Ishikawa (cell line): ENCODE results near the gene PUS3.

Experiments used
- CEBPB ChIP-seq: IDR thresholded peaks from 2 replicates; pipeline ENCODE4 v1.6.1; 2012
- CREB1 ChIP-seq: IDR thresholded peaks from 2 replicates; pipeline ENCODE4 v1.6.1; 2012; ENCODE audit warnings: low read depth
- EGR1 ChIP-seq: IDR thresholded peaks from 2 replicates; pipeline ENCODE4 v1.6.1; 2012
- EP300 ChIP-seq: IDR thresholded peaks from 2 replicates; pipeline ENCODE4 v1.6.1; 2012; ENCODE audit warnings: borderline replicate concordance
- FOXM1 ChIP-seq: IDR thresholded peaks from 2 replicates; pipeline ENCODE4 v1.6.1; 2012; ENCODE audit warnings: low read depth, borderline replicate concordance
- NFIC ChIP-seq: IDR thresholded peaks from 2 replicates; pipeline ENCODE4 v1.6.1; 2012
- RAD21 ChIP-seq: IDR thresholded peaks from 2 replicates; pipeline ENCODE4 v1.6.1; 2012; ENCODE audit warnings: low read depth
- TAF1 ChIP-seq: IDR thresholded peaks from 2 replicates; pipeline ENCODE4 v1.6.1; 2012; ENCODE audit warnings: low read depth, mild to moderate bottlenecking
- TCF12 ChIP-seq: IDR thresholded peaks from 2 replicates; pipeline ENCODE4 v1.6.1; 2012; ENCODE audit warnings: low read depth
- TEAD4 ChIP-seq: IDR thresholded peaks from 2 replicates; pipeline ENCODE4 v1.6.1; 2012
- YY1 ChIP-seq: IDR thresholded peaks from 2 replicates; pipeline ENCODE4 v1.6.1; 2012; ENCODE audit warnings: low read depth
- ZBTB7A ChIP-seq: IDR thresholded peaks from 2 replicates; pipeline ENCODE4 v1.6.1; 2012; ENCODE audit warnings: low read depth
- TF ChIP-seq, protein P1 (sequence below): IDR thresholded peaks from 2 replicates; pipeline ENCODE4 v1.6.1; 2012; ENCODE audit warnings: low read depth, mild to moderate bottlenecking
- TF ChIP-seq, protein P2 (sequence below): IDR thresholded peaks from 2 replicates; pipeline ENCODE4 v1.6.1; 2012
- TF ChIP-seq, protein P3 (sequence below): IDR thresholded peaks from 2 replicates; pipeline ENCODE4 v1.6.1; 2012

PUS3 gene

DNA sequence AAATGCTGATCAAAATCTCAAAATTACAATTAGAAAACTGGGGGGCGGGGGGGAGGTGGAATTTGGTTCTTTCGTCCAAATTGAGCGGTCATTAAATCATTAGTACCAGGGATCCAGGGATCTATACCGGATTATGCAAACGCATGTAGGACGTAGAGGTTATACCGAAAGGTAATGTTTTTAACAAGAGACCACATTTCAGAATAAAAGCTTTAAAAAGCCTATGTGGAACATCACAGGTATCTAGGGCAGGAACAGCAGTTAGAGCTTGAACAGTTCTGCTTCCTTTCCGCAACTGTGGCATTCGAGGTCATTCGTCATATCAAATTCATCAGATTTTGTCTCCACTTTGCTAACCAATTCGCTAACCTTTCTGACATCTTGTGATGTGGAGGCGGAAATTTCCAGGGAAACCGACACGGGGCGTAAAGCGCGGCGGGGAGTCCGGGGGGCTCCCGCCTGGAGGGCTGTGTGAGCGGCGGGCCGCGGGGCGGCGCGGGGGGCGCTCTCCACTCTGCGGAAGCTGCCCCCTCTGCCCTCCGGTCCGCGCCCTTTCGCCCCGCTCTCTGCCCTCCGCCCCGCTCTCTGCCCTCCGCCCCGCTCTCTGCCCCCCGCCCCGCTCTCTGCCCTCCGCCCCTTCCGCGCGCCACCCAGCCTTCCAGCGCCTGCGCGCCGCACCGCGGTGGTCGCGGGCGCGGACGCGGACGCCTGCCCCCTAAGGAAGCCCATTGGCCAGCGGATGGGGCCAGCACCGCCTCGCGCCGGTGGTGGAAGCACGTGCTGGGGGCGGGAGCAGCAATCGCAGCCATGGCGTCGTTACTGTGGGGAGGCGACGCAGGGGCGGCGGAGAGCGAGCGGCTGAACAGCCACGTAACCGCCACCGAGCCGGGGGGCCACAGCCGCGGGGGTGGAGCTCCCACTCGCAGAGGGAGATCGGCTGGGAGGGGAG, 979 bp upstream of the PUS3 start, which contains the start of gene DDX25:
Gene DDX25 (plus strand): TSS at position 798 of the 949 bp plus-strand sequence. CDS start 10 bp downstream, at position 808.
- no peak for TF ChIP-seq EGR1
- no peak for TF ChIP-seq RAD21
- TF ChIP-seq TEAD4 = no peak
- no peak for TF ChIP-seq ZBTB7A
- TF ChIP-seq, protein P1, sequence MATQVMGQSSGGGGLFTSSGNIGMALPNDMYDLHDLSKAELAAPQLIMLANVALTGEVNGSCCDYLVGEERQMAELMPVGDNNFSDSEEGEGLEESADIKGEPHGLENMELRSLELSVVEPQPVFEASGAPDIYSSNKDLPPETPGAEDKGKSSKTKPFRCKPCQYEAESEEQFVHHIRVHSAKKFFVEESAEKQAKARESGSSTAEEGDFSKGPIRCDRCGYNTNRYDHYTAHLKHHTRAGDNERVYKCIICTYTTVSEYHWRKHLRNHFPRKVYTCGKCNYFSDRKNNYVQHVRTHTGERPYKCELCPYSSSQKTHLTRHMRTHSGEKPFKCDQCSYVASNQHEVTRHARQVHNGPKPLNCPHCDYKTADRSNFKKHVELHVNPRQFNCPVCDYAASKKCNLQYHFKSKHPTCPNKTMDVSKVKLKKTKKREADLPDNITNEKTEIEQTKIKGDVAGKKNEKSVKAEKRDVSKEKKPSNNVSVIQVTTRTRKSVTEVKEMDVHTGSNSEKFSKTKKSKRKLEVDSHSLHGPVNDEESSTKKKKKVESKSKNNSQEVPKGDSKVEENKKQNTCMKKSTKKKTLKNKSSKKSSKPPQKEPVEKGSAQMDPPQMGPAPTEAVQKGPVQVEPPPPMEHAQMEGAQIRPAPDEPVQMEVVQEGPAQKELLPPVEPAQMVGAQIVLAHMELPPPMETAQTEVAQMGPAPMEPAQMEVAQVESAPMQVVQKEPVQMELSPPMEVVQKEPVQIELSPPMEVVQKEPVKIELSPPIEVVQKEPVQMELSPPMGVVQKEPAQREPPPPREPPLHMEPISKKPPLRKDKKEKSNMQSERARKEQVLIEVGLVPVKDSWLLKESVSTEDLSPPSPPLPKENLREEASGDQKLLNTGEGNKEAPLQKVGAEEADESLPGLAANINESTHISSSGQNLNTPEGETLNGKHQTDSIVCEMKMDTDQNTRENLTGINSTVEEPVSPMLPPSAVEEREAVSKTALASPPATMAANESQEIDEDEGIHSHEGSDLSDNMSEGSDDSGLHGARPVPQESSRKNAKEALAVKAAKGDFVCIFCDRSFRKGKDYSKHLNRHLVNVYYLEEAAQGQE = no peak

DNA sequence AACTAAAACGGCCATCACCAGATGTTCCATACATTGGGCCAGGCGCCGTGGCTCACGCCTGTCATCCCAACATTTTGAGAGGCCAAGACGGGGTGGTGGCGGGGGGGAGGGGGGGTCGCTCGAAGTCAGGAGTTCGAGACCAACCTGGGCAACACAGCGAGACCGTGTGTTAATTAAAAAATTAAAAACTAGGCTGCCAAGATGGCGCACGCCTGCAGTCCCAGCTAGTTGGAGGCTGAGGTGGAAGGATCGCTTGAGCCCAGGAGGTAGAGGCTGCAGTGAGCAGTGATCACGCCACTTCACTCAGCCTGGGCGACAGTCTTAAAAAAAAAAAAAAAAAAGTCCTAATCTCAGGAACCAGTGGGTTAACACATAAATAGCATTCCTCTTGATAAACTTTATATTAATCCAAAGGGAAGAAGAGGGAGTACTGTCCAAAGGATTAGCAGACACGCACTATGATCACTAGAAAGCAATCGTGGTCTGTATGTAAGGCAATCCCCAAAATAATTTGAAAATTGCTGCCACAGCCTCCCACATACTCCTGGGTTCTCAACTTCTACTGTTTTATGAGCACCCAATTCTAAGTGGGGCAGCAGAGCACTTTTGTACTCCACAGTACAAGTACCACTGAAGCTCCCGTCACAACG, 604 bp downstream of the PUS3 start:
- TF ChIP-seq FOXM1 = no peak
- TF ChIP-seq TCF12 = no peak
- TF ChIP-seq, protein P2, sequence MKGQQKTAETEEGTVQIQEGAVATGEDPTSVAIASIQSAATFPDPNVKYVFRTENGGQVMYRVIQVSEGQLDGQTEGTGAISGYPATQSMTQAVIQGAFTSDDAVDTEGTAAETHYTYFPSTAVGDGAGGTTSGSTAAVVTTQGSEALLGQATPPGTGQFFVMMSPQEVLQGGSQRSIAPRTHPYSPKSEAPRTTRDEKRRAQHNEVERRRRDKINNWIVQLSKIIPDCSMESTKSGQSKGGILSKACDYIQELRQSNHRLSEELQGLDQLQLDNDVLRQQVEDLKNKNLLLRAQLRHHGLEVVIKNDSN = no peak
- no peak for TF ChIP-seq TEAD4
- no peak for TF ChIP-seq CREB1
- TF ChIP-seq CEBPB = no peak
- TF ChIP-seq RAD21 = no peak
- TF ChIP-seq, protein P3, sequence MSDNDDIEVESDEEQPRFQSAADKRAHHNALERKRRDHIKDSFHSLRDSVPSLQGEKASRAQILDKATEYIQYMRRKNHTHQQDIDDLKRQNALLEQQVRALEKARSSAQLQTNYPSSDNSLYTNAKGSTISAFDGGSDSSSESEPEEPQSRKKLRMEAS = no peak
- TF ChIP-seq YY1 = no peak
- TF ChIP-seq, protein P1 = no peak
- no peak for TF ChIP-seq NFIC
- TF ChIP-seq ZBTB7A = no peak
- no peak for TF ChIP-seq EP300
- TF ChIP-seq TAF1 = no peak
- TF ChIP-seq EGR1 = no peak

DNA sequence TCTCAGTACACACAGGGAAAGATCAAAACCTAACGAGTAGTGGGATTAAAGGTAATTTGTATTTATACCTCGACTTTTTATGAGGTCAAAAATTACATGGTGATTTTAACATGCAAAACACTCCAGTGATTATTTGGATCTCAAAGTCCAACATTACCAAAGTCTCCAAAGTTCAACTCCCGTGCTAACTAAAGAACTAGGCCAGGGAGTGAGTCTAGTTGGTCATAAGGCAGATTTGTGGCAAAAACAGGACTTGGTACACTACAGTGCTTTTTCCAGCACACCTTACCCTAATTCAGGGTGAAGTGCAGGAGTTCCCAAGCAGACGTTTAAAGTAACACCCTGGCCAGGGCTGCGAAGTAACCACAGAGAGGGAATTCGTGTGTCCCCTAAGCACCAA, 1.1 kb downstream of the PUS3 start:
- TF ChIP-seq YY1 (no peak), RAD21 (no peak), FOXM1 (no peak), TCF12 (no peak), EP300 (no peak), TEAD4 (no peak), ZBTB7A (no peak), NFIC (no peak), TAF1 (no peak), EGR1 (no peak), CREB1 (no peak)
- TF ChIP-seq, protein P1 = no peak
- TF ChIP-seq, protein P2 = no peak
- TF ChIP-seq, protein P3 = no peak

DNA sequence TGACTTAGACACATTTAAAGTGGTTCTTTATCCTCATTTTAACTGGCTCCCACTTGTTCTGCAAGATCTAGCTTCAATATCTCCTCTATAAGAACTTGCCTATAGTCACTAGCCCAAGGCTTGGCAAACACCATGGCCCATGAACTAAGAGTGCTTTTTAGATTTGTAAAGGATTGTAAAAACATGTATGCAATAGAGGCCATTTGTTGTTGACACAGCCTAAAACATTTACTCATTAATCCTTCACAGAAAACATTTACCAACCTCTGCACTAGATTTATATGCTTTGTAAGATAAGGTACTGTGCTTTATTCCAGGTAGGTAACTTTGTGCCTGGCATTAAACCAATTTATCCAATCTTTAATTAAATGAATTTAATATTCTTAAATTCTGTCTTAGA, 10.0 kb downstream of the PUS3 start:
- no peak for TF ChIP-seq ZBTB7A
- TF ChIP-seq NFIC = no peak
- TF ChIP-seq TCF12 = no peak
- TF ChIP-seq EGR1 = no peak
- TF ChIP-seq, protein P2 = no peak
- TF ChIP-seq TEAD4 = no peak
- no peak for TF ChIP-seq TAF1
- TF ChIP-seq, protein P1 = no peak
- no peak for TF ChIP-seq CEBPB
- TF ChIP-seq RAD21 = no peak
